HL-60 (cell line): ENCODE results near the gene TFPI.

Source experiments
- DNase-seq, 2 experiments: peaks; one replicate each; pipeline ENCODE4 v3.0.0-alpha.2; 2010 to 2020; ENCODE audit warnings: low read depth in 1 of 2, low spot score in 1 of 2
- H3K27ac ChIP-seq: fragments of 250-450 bp; sonication (Bioruptor Pico); replicated peaks from 2 replicates; pipeline ENCODE4 v1.5.1; 2020; ENCODE audit warnings: mild to moderate bottlenecking, moderate library complexity
- H3K27me3 ChIP-seq: fragments of 250-450 bp; sonication (Bioruptor Pico); 2 replicates; pipeline ENCODE4 v1.5.1; 2021; ENCODE audit warnings: mild to moderate bottlenecking, moderate library complexity; ENCODE audit not compliant: insufficient read depth, poor library complexity, severe bottlenecking
- H3K4me3 ChIP-seq: replicated peaks from 2 replicates; pipeline ENCODE4 v1.5.1; 2011; ENCODE audit warnings: mild to moderate bottlenecking, control low read depth, low read length; ENCODE audit not compliant: insufficient read depth
- GABPA ChIP-seq: IDR thresholded peaks from 2 replicates; pipeline ENCODE4 v1.6.1; 2012; ENCODE audit warnings: low read depth
- POLR2AphosphoS5 ChIP-seq: IDR thresholded peaks from 2 replicates; pipeline ENCODE4 v1.6.1; 2012; ENCODE audit warnings: low read depth
- SPI1 ChIP-seq: IDR thresholded peaks from 2 replicates; pipeline ENCODE4 v1.6.1; 2012; ENCODE audit warnings: low read depth, mild to moderate bottlenecking, borderline replicate concordance
- TF ChIP-seq, protein P1 (sequence below): IDR thresholded peaks from one replicate; pipeline ENCODE4 v1.5.1; 2011; ENCODE audit warnings: low read length, control low read depth, inconsistent platforms; ENCODE audit not compliant: insufficient read depth
- TF ChIP-seq, protein P2 (sequence below): IDR thresholded peaks from 2 replicates; pipeline ENCODE4 v1.6.1; 2012; ENCODE audit warnings: low read depth; ENCODE audit not compliant: insufficient replicate concordance

TFPI gene

DNA sequence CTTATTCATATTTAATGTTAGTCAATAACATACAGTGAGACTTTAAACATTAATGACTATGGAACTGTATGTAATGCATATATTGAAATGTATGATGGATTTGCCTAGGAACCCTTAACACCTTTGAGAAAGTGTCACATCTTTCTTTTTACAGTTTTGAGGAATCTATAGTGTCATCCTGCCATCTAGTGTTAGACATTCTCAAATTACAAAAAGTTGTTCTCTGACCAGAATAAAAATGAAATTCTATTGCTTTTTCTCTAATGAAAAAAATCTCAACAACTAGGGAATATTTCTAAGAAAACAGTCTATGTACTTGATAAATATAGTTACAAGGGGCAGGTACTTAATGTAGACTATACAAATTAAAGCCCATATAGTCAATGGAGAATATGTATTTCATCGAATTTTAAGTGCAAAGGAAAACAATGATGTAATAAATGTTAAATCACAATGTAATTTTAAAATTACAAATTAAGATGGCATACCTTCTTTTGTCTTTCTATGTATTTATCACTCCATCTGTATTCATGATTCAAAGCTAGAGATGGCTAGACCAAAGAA lies 101.1 kb downstream of the TFPI start:
- H3K27ac ChIP-seq, result no peak overlapping the region
- DNase-seq, result no peak
- H3K4me3 ChIP-seq, result no peak overlapping the region
- H3K27me3 ChIP-seq, result no peaks in the 10 kb centered on the region
- TF ChIP-seq, protein P1, sequence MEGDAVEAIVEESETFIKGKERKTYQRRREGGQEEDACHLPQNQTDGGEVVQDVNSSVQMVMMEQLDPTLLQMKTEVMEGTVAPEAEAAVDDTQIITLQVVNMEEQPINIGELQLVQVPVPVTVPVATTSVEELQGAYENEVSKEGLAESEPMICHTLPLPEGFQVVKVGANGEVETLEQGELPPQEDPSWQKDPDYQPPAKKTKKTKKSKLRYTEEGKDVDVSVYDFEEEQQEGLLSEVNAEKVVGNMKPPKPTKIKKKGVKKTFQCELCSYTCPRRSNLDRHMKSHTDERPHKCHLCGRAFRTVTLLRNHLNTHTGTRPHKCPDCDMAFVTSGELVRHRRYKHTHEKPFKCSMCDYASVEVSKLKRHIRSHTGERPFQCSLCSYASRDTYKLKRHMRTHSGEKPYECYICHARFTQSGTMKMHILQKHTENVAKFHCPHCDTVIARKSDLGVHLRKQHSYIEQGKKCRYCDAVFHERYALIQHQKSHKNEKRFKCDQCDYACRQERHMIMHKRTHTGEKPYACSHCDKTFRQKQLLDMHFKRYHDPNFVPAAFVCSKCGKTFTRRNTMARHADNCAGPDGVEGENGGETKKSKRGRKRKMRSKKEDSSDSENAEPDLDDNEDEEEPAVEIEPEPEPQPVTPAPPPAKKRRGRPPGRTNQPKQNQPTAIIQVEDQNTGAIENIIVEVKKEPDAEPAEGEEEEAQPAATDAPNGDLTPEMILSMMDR, result no peak
- TF ChIP-seq SPI1 (no peak), POLR2AphosphoS5 (no peak), GABPA (no peak)
- TF ChIP-seq, protein P2, sequence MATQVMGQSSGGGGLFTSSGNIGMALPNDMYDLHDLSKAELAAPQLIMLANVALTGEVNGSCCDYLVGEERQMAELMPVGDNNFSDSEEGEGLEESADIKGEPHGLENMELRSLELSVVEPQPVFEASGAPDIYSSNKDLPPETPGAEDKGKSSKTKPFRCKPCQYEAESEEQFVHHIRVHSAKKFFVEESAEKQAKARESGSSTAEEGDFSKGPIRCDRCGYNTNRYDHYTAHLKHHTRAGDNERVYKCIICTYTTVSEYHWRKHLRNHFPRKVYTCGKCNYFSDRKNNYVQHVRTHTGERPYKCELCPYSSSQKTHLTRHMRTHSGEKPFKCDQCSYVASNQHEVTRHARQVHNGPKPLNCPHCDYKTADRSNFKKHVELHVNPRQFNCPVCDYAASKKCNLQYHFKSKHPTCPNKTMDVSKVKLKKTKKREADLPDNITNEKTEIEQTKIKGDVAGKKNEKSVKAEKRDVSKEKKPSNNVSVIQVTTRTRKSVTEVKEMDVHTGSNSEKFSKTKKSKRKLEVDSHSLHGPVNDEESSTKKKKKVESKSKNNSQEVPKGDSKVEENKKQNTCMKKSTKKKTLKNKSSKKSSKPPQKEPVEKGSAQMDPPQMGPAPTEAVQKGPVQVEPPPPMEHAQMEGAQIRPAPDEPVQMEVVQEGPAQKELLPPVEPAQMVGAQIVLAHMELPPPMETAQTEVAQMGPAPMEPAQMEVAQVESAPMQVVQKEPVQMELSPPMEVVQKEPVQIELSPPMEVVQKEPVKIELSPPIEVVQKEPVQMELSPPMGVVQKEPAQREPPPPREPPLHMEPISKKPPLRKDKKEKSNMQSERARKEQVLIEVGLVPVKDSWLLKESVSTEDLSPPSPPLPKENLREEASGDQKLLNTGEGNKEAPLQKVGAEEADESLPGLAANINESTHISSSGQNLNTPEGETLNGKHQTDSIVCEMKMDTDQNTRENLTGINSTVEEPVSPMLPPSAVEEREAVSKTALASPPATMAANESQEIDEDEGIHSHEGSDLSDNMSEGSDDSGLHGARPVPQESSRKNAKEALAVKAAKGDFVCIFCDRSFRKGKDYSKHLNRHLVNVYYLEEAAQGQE, result no peak

DNA sequence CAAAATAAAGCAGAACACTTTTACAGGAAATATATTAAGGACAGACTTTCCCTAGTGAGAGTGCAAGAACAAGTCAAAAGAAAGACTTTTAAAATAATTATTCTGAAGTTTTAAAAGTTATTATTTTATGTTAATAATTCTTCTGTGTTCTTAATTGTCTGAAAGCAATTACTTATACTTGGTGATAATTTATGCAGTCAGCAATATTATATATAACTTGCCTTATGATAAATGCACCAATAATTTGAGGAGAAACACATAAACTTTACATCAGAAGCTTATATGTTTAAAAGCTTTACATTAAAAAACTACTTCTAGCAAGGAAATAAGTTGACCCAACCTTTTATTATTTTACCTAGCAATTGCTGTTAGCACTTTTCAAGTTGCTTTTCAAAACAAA lies 102.7 kb downstream of the TFPI start:
- Histone ChIP-seq H3K27ac (no peak overlapping the region), H3K27me3 (no peaks in the 10 kb centered on the region), H3K4me3 (no peak overlapping the region)
- DNase-seq, result no peak
- TF ChIP-seq, protein P1, result no peak
- TF ChIP-seq GABPA (no peak), POLR2AphosphoS5 (no peak), SPI1 (no peak)
- TF ChIP-seq, protein P2, result no peak

DNA sequence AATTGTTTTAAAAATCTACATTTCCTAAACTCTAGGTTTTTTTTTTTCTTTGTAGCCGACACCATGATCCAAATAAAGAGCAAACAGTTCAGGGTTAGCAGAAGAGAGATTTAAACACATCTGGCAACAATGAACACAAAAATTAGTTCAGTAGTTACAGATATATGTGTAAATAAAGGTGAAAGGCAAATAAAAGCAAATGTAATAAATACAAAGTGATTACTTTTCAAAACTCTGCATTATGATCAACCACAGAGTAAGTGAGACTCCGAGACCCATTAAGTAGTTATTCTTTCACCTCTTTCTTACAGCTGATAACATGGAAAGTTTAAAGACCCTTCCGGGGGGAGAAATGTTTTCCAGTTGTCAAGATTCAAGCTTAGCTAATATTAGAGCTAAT lies 106.9 kb downstream of the TFPI start:
- TF ChIP-seq, protein P1, result no peak
- TF ChIP-seq, protein P2, result no peak
- TF ChIP-seq POLR2AphosphoS5, result no peak
- TF ChIP-seq SPI1, result no peak
- TF ChIP-seq GABPA, result no peak
- no peak for DNase-seq
- H3K4me3 ChIP-seq, result no peak overlapping the region
- no peaks in the 10 kb centered on the region for H3K27me3 ChIP-seq
- H3K27ac ChIP-seq, result no peak overlapping the region
